ENCODE data around the gene ABCG1. TPM values are rescaled to one million over a fixed set of nuclear protein-coding genes. Genes with fewer than 3 reads are reported as not detected.

Gene ABCG1
- total and polyA plus RNA-seq, 2 of the 4 experiments (the other 2 are of a cell fraction) = 0.19 to 0.36 TPM

- no peak for TF ChIP-seq USF2 (IDR thresholded peaks at IDR 0.05; ENCODE audit: low read depth, low read length)
- no peak for TF ChIP-seq MAFK (IDR thresholded peaks at IDR 0.05; ENCODE audit: low read depth, low read length)
- no peak for TF ChIP-seq CHD1 (IDR thresholded peaks at IDR 0.05; ENCODE audit: low read depth, low read length)
- TF ChIP-seq SMC3 (IDR thresholded peaks at IDR 0.05; ENCODE audit: low read depth, low read length) = no peak
- no peak for TF ChIP-seq POLR2A (IDR thresholded peaks at IDR 0.05; ENCODE audit: low read depth, low read length)
- no peak for TF ChIP-seq MAZ (IDR thresholded peaks at IDR 0.05; ENCODE audit: borderline replicate concordance, low read depth, low read length)
- no peak for TF ChIP-seq NFE2L2 (IDR thresholded peaks at IDR 0.05; ENCODE audit: low read depth, low read length)
- no peak for TF ChIP-seq BHLHE40 (IDR thresholded peaks at IDR 0.05; ENCODE audit: low read depth, low read length)
- TF ChIP-seq RCOR1 (IDR thresholded peaks at IDR 0.05; ENCODE audit: insufficient replicate concordance, low read length) = no peak
- no peak for TF ChIP-seq RAD21 (IDR thresholded peaks at IDR 0.05; ENCODE audit: low read length)
- TF ChIP-seq, protein P1, sequence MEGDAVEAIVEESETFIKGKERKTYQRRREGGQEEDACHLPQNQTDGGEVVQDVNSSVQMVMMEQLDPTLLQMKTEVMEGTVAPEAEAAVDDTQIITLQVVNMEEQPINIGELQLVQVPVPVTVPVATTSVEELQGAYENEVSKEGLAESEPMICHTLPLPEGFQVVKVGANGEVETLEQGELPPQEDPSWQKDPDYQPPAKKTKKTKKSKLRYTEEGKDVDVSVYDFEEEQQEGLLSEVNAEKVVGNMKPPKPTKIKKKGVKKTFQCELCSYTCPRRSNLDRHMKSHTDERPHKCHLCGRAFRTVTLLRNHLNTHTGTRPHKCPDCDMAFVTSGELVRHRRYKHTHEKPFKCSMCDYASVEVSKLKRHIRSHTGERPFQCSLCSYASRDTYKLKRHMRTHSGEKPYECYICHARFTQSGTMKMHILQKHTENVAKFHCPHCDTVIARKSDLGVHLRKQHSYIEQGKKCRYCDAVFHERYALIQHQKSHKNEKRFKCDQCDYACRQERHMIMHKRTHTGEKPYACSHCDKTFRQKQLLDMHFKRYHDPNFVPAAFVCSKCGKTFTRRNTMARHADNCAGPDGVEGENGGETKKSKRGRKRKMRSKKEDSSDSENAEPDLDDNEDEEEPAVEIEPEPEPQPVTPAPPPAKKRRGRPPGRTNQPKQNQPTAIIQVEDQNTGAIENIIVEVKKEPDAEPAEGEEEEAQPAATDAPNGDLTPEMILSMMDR (conservative IDR thresholded peaks at IDR 0.05; ENCODE audit: low read depth, low read length) = no peak
- no peak for TF ChIP-seq CEBPB (IDR thresholded peaks at IDR 0.05; ENCODE audit: low read depth, low read length)
- no peak for TF ChIP-seq RFX5 (IDR thresholded peaks at IDR 0.05; ENCODE audit: low read depth, low read length)
- no peak for TF ChIP-seq ELK1 (IDR thresholded peaks at IDR 0.05; ENCODE audit: borderline replicate concordance, low read depth, low read length)
- DNase-seq = no peak
- Histone ChIP-seq H3K23ac (ENCODE audit: low read depth, low read length) (no peak overlapping the region), H2AK5ac (ENCODE audit: low read depth, low read length) (no peak overlapping the region), H2BK120ac (ENCODE audit: low read depth, low read length) (no peak overlapping the region), H3K9me1 (ENCODE audit: insufficient read depth, low read length) (no peaks in the 10 kb centered on the region; the same call in 1 of the 2 replicates), H3K14ac (replicated peaks; ENCODE audit: low read depth, low read length) (no peak overlapping the region), H3K9ac (ENCODE audit: low read depth, low read length) (no peak overlapping the region), H2AK9ac (replicated peaks; ENCODE audit: low read depth, low read length, poor library complexity) (no peak overlapping the region), H3K56ac (ENCODE audit: extremely low read depth, insufficient read depth, low read length) (no peak overlapping the region), H2AFZ (replicated peaks; ENCODE audit: low read length, poor library complexity) (no peak overlapping the region), H4K20me1 (ENCODE audit: insufficient read depth, low read length) (no peaks in the 10 kb centered on the region), H3K27me3 (ENCODE audit: control insufficient read depth, insufficient read depth, low read length) (no peaks in the 10 kb centered on the region), H3K4me2 (ENCODE audit: low read depth, low read length) (no peak overlapping the region), H3K27ac (ENCODE audit: insufficient read depth, low read length) (no peak overlapping the region), H2BK20ac (ENCODE audit: low read depth, low read length) (no peak overlapping the region), H3K4me1 (ENCODE audit: control insufficient read depth, insufficient read depth, low read length) (peaks cover 2% of the 10 kb centered on the region; the same call in 1 of the 2 replicates), H4K91ac (ENCODE audit: insufficient read depth, low read depth, low read length) (no peak overlapping the region), H3K18ac (ENCODE audit: low read depth, low read length) (no peak overlapping the region), H3K9me3 (ENCODE audit: control insufficient read depth, insufficient read depth, low read length) (no peaks in the 10 kb centered on the region), H2BK15ac (ENCODE audit: low read depth, low read length) (no peak overlapping the region), H3K4ac (ENCODE audit: low read depth, low read length) (no peak overlapping the region), H3K36me3 (ENCODE audit: control insufficient read depth, insufficient read depth, low read length) (peaks cover 16% of the 10 kb centered on the region; the same call in 1 of the 2 replicates), H2BK5ac (ENCODE audit: low read depth, low read length, poor library complexity, severe bottlenecking) (no peak overlapping the region), H3K4me3 (ENCODE audit: insufficient read depth, low read depth, low read length) (no peak overlapping the region), H4K5ac (ENCODE audit: low read depth, low read length) (no peak overlapping the region), H3K79me1 (ENCODE audit: low read depth in 1 of 2, low read length in 2 of 2) (no peaks in the 10 kb centered on the region), H4K8ac (ENCODE audit: low read depth in 2 of 2, low read length in 2 of 2) (no peak overlapping the region)
- in situ Hi-C loops (cut with MboI; ENCODE audit: low sequenced_read_pairs) = no loop called here
- POLR2A ChIA-PET (ENCODE audit: unreplicated experiment) = no interaction called here
- intact Hi-C loops (cut with micrococcal nuclease) = no loop called here
- no peak for ATAC-seq (ENCODE audit: low read depth)
- WGBS, 2 experiments (ENCODE audit: extremely low coverage in 2 of 2, insufficient read length in 1 of 2) = 79% methylated on average over 7 of the region's 12 CpGs; no CpG with 5 or more reads in 1 of the 2 experiments
- BruUV-seq (replicated peaks) = no TSS peak
- dilution Hi-C loops (cut with HindIII; ENCODE audit: low sequenced_read_pairs, unreplicated experiment) = no loop called here
- CTCF ChIA-PET = no interaction called here
Measured at GRCh38 chr21:42282715-42283114, 63.8 kb downstream of the ABCG1 start.
